Panc1 (cell line): Measurements from ENCODE around the gene GAL3ST3. TPM values are rescaled to one million over a fixed set of nuclear protein-coding genes. Genes with fewer than 3 reads are reported as not detected.

Experiments used
- ATAC-seq: fragments of 200-7000 bp; cut with Tn5 transposase; 2 replicates; pipeline ENCODE4 v1.9.1; 2020; ENCODE audit warnings: mild to moderate bottlenecking, moderate library complexity
- BruUV-seq: library from RNA; stranded (reverse); fragments of 400-500 nt; replicated peaks from 2 replicates; lab custom pipeline; 2021; lab: Mats Ljungman, UMichigan
- CTCF ChIA-PET: fragments of 300-600 bp; sonication (Branson Sonifier 250); formaldehyde crosslinking; loops from one replicate; lab custom pipeline; 2022; ENCODE audit warnings: antibody characterized with exemption; lab: Charles Lee
- POLR2A ChIA-PET: fragments of 300-600 bp; sonication (Branson Sonifier 250); formaldehyde crosslinking; loops from one replicate; lab custom pipeline; 2022; ENCODE audit warnings: antibody characterized with exemption; lab: Charles Lee
- DNase-seq: peaks from one replicate; pipeline ENCODE4 v3.0.0-alpha.2; 2010; ENCODE audit warnings: low read depth, low spot score
- H3K27ac ChIP-seq: 2 replicates; pipeline ENCODE4 v1.5.1; 2011; ENCODE audit warnings: mild to moderate bottlenecking, low read length, inconsistent platforms
- H3K27me3 ChIP-seq: fragments of 200-500 bp; sonication (Bioruptor generic); 2 replicates; pipeline ENCODE4 v1.6.0; 2014; ENCODE audit warnings: low read length, inconsistent platforms; ENCODE audit not compliant: control insufficient read depth, insufficient read depth
- H3K36me3 ChIP-seq: fragments of 200-500 bp; sonication (Bioruptor generic); 2 replicates; pipeline ENCODE4 v1.5.1; 2014; ENCODE audit warnings: inconsistent platforms, mild to moderate bottlenecking, low read length, moderate library complexity; ENCODE audit not compliant: control insufficient read depth, insufficient read depth
- H3K4me1 ChIP-seq: 2 replicates; pipeline ENCODE4 v1.5.1; 2011; ENCODE audit warnings: inconsistent platforms, mild to moderate bottlenecking, low read length, moderate library complexity; ENCODE audit not compliant: control insufficient read depth, insufficient read depth
- H3K4me3 ChIP-seq, 2 experiments: 2 replicates each; pipeline ENCODE4 v1.5.1; 2011 to 2012; ENCODE audit warnings: low read depth in 2 of 2, low read length in 2 of 2, mild to moderate bottlenecking in 2 of 2, inconsistent platforms in 1 of 2, moderate library complexity in 1 of 2
- H3K9me3 ChIP-seq: fragments of 200-500 bp; sonication (Bioruptor generic); 2 replicates; pipeline ENCODE4 v1.5.1; 2014; ENCODE audit warnings: low read depth, mild to moderate bottlenecking, inconsistent platforms, low read length, moderate library complexity; ENCODE audit not compliant: control insufficient read depth, insufficient read depth
- CTCF ChIP-seq: fragments of 450-650 bp; IDR thresholded peaks from 2 replicates; pipeline ENCODE4 v1.5.1; 2017; ENCODE audit warnings: mild to moderate bottlenecking
- POLR2AphosphoS5 ChIP-seq: IDR thresholded peaks from 2 replicates; pipeline ENCODE4 v1.6.1; 2012; ENCODE audit warnings: mild to moderate bottlenecking, low read depth, low read length, moderate library complexity
- SIN3A ChIP-seq: IDR thresholded peaks from 2 replicates; pipeline ENCODE4 v1.6.1; 2012; ENCODE audit warnings: low read depth, mild to moderate bottlenecking, low read length, moderate library complexity, borderline replicate concordance; ENCODE audit not compliant: insufficient read depth
- TCF7L2 ChIP-seq: IDR thresholded peaks from 2 replicates; pipeline ENCODE4 v1.6.1; 2011; ENCODE audit warnings: mild to moderate bottlenecking, low read depth, low read length, inconsistent platforms
- in situ Hi-C: cut with HindIII; loops from 2 replicates; pipeline ENCODE4 v1.10.0; 2016; ENCODE audit warnings: low sequenced_read_pairs, low pct_unique_long_range_greater_than_20kb
- intact Hi-C: fragments of 100-400 bp; cut with micrococcal nuclease; formaldehyde crosslinking; loops from one replicate; pipeline ENCODE4 v1.10.0; 2022; ENCODE audit not compliant: unreplicated experiment
- total RNA-seq: library from RNA; stranded (reverse); gene quantifications from one replicate; pipeline ENCODE4 v1.2.1, GENCODE V29; 2021; ENCODE audit not compliant: unreplicated experiment
- TF ChIP-seq, protein P1 (sequence below), 2 experiments: IDR thresholded peaks; 2 replicates each; pipeline ENCODE4 v1.6.1; 2011 to 2012; ENCODE audit warnings: low read depth in 2 of 2, control low read depth in 1 of 2, low read length in 1 of 2, mild to moderate bottlenecking in 1 of 2, moderate library complexity in 1 of 2; ENCODE audit not compliant: insufficient read depth in 1 of 2

GAL3ST3 gene
- total RNA-seq, 1 experiment from 2014 or later: not detected

DNA sequence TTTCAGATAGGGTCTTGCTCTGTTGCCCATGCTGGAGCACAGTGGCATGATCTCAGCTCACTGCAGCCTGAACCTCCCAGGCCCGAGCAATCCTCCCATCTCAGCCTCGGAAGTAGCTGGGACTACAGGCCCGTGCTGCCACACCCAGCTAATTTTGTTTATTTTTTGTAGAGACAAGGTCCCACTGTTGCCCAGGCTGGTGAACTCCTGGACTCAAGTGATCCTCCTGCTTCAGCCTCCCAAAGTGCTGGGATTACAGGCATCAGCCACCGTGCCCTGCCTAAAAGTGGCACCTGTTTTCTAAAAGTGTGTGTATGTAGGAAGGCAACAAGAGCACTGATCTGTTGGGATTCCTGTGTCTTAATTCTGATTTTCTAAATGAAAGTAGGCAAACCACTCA lies 41.3 kb upstream of the GAL3ST3 start:
- BruUV-seq: no TSS peak
- Histone ChIP-seq H3K4me3 (no peak overlapping the region), H3K9me3 (no peaks in the 10 kb centered on the region), H3K27me3 (no peaks in the 10 kb centered on the region), H3K4me1 (0 out of 2 replicates have a peak, but pooled peaks cover 3% of the 10 kb centered on the region), H3K36me3 (no peaks in the 10 kb centered on the region), H3K27ac (no peak overlapping the region)
- DNase-seq (no peak), ATAC-seq (no peak)
- POLR2A ChIA-PET: no interaction called here
- intact Hi-C loops: no loop called here
- in situ Hi-C loops: no loop called here
- TF ChIP-seq POLR2AphosphoS5 (no peak), TCF7L2 (no peak), SIN3A (no peak), CTCF (no peak)
- TF ChIP-seq, protein P1, sequence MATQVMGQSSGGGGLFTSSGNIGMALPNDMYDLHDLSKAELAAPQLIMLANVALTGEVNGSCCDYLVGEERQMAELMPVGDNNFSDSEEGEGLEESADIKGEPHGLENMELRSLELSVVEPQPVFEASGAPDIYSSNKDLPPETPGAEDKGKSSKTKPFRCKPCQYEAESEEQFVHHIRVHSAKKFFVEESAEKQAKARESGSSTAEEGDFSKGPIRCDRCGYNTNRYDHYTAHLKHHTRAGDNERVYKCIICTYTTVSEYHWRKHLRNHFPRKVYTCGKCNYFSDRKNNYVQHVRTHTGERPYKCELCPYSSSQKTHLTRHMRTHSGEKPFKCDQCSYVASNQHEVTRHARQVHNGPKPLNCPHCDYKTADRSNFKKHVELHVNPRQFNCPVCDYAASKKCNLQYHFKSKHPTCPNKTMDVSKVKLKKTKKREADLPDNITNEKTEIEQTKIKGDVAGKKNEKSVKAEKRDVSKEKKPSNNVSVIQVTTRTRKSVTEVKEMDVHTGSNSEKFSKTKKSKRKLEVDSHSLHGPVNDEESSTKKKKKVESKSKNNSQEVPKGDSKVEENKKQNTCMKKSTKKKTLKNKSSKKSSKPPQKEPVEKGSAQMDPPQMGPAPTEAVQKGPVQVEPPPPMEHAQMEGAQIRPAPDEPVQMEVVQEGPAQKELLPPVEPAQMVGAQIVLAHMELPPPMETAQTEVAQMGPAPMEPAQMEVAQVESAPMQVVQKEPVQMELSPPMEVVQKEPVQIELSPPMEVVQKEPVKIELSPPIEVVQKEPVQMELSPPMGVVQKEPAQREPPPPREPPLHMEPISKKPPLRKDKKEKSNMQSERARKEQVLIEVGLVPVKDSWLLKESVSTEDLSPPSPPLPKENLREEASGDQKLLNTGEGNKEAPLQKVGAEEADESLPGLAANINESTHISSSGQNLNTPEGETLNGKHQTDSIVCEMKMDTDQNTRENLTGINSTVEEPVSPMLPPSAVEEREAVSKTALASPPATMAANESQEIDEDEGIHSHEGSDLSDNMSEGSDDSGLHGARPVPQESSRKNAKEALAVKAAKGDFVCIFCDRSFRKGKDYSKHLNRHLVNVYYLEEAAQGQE (IDR thresholded peaks at IDR 0.05; ENCODE audit: insufficient read depth in 1 of 2, low read depth in 2 of 2, low read length in 1 of 2): no peak
- CTCF ChIA-PET: no interaction called here

- CTCF ChIA-PET: no interaction called here
- Histone ChIP-seq H3K4me1 (peaks cover 3% of the 10 kb centered on the region; the same call in 1 of the 2 replicates), H3K36me3 (no peaks in the 10 kb centered on the region), H3K9me3 (no peaks in the 10 kb centered on the region), H3K27me3 (no peaks in the 10 kb centered on the region), H3K4me3 (no peak overlapping the region), H3K27ac (no peak overlapping the region)
- BruUV-seq: no TSS peak
- DNase-seq (no peak), ATAC-seq (no peak)
- TF ChIP-seq TCF7L2 (no peak), POLR2AphosphoS5 (no peak), SIN3A (no peak), CTCF (no peak)
- TF ChIP-seq, protein P1 (IDR thresholded peaks at IDR 0.05; ENCODE audit: insufficient read depth in 1 of 2, low read depth in 2 of 2, low read length in 1 of 2): no peak
- in situ Hi-C loops (no loop called here), intact Hi-C loops (no loop called here)
- POLR2A ChIA-PET: no interaction called here
Observed at GRCh38 chr11:66089067-66089466, 40.1 kb upstream of the GAL3ST3 start.
